GM23248 (cell line): ENCODE measurements around the gene USP36. TPM values are rescaled to one million over a fixed set of nuclear protein-coding genes. Genes with fewer than 3 reads are reported as not detected.

Experiments used
- DNase-seq: peaks from one replicate; pipeline ENCODE4 v3.0.0-alpha.2; 2015
- H2AFZ ChIP-seq: fragments of 200-600 bp; sonication (generic); 2 replicates; pipeline ENCODE4 v1.6.1; 2016; ENCODE audit warnings: antibody characterized with exemption
- H3F3A ChIP-seq: fragments of 200-600 bp; sonication (generic); 2 replicates; pipeline ENCODE4 v1.6.1; 2016; ENCODE audit warnings: mild to moderate bottlenecking, antibody characterized with exemption, mixed run types; ENCODE audit not compliant: insufficient read depth
- H3K27ac ChIP-seq: fragments of 200-600 bp; sonication (generic); 2 replicates; pipeline ENCODE4 v1.5.1; 2016; ENCODE audit warnings: mild to moderate bottlenecking
- H3K27me3 ChIP-seq: fragments of 200-600 bp; sonication (generic); replicated peaks from 2 replicates; pipeline ENCODE4 v1.6.1; 2016; ENCODE audit warnings: mild to moderate bottlenecking; ENCODE audit not compliant: insufficient read depth
- H3K36me3 ChIP-seq: fragments of 200-600 bp; sonication (generic); 2 replicates; pipeline ENCODE4 v1.6.1; 2016; ENCODE audit warnings: low read depth, mild to moderate bottlenecking
- H3K4me1 ChIP-seq: fragments of 200-600 bp; sonication (generic); 2 replicates; pipeline ENCODE4 v1.6.1; 2016; ENCODE audit warnings: mild to moderate bottlenecking; ENCODE audit not compliant: insufficient read depth
- H3K4me2 ChIP-seq: fragments of 200-600 bp; sonication (generic); one replicate; pipeline ENCODE4 v1.6.1; 2016; ENCODE audit warnings: mild to moderate bottlenecking; ENCODE audit not compliant: unreplicated experiment
- H3K4me3 ChIP-seq: fragments of 200-600 bp; sonication (generic); 2 replicates; pipeline ENCODE4 v1.5.1; 2016; ENCODE audit warnings: mild to moderate bottlenecking
- H3K79me2 ChIP-seq: fragments of 200-600 bp; sonication (generic); 2 replicates; pipeline ENCODE4 v1.6.1; 2016; ENCODE audit warnings: mild to moderate bottlenecking; ENCODE audit not compliant: insufficient read depth
- H3K9ac ChIP-seq: fragments of 200-600 bp; sonication (generic); 2 replicates; pipeline ENCODE4 v1.6.1; 2016; ENCODE audit warnings: mild to moderate bottlenecking
- H3K9me2 ChIP-seq: fragments of 200-600 bp; sonication (generic); 2 replicates; pipeline ENCODE4 v1.6.1; 2016; ENCODE audit warnings: mixed run types, mild to moderate bottlenecking, moderate library complexity; ENCODE audit not compliant: insufficient read depth
- H3K9me3 ChIP-seq: fragments of 200-600 bp; sonication (generic); one replicate; pipeline ENCODE4 v1.6.1; 2017; ENCODE audit warnings: low read depth
- H4K20me1 ChIP-seq: fragments of 200-600 bp; sonication (generic); 2 replicates; pipeline ENCODE4 v1.6.0; 2016; ENCODE audit not compliant: insufficient read depth
- EZH2 ChIP-seq: fragments of 200-600 bp; sonication (generic); IDR thresholded peaks from 2 replicates; pipeline ENCODE4 v1.6.1; 2018; ENCODE audit warnings: antibody characterized with exemption, mild to moderate bottlenecking; ENCODE audit not compliant: insufficient read depth, poor library complexity, severe bottlenecking
- EZH2phosphoT487 ChIP-seq: fragments of 200-600 bp; sonication (generic); IDR thresholded peaks from 2 replicates; pipeline ENCODE4 v1.6.1; 2018; ENCODE audit warnings: antibody characterized with exemption, moderate library complexity, mild to moderate bottlenecking, low read depth; ENCODE audit not compliant: insufficient read depth
- WGBS, 2 experiments: methylation state at CpG; one replicate each; pipeline ENCODE4 v1.1.6; 2015 to 2017; ENCODE audit warnings: low lambda C conversion rate in 2 of 2, low coverage in 1 of 2; ENCODE audit errors: missing lambda C conversion rate in 2 of 2; 5-methylcytosine and 5-hydroxymethylcytosine counted together
- in situ Hi-C: fragments of 300-500 bp; cut with MboI; formaldehyde crosslinking; loops from 2 replicates; pipeline ENCODE4 v1.15.0; 2020
- polyA plus RNA-seq: library from polyadenylated mRNA; unstranded; fragments of >200 nt; fragmentation: Nextera tagmentation; extraction: Ambion mirVana; gene quantifications from 2 replicates; pipeline ENCODE4 v1.2.1, GENCODE V29; 2016
- total RNA-seq: library from RNA; depleted of rRNA; stranded (reverse); fragments of >200 nt; shearing (Covaris generic); gene quantifications from 2 replicates; pipeline ENCODE4 v1.2.3, GENCODE V29; 2014

Gene USP36
- total and polyA plus RNA-seq, 2 experiments from 2014 or later = 19.9 to 30.2 TPM

- Histone ChIP-seq H3K27me3 (no peaks in the 10 kb centered on the region), H3K9me2 (no peaks in the 10 kb centered on the region), H3F3A (peaks cover 25% of the 10 kb centered on the region), H3K9me3 (no peaks in the 10 kb centered on the region), H3K4me1 (peaks cover 34% of the 10 kb centered on the region), H3K79me2 (no peaks in the 10 kb centered on the region), H3K4me2 (no peak overlapping the region), H3K4me3 (no peak overlapping the region), H3K36me3 (peaks cover 40% of the 10 kb centered on the region), H3K27ac (no peak overlapping the region), H3K9ac (no peak overlapping the region), H4K20me1 (no peaks in the 10 kb centered on the region), H2AFZ (no peak overlapping the region)
- DNase-seq = no peak
- TF ChIP-seq EZH2 (no peak), EZH2phosphoT487 (no peak)
- in situ Hi-C loops = loop anchor here (10.0 kb wide), 1 partner anchor 59 kb away; no protein-coding TSS in a partner anchor
- 87 to 93% methylated on average over 10 of the region's 10 CpGs for WGBS, 2 experiments
Observed at GRCh38 chr17:78793415-78793814, 47.2 kb downstream of the USP36 start.

GRCh38 chr17:78791840-78792709 is 48.5 kb downstream of the USP36 start:
- Histone ChIP-seq H3K4me2 (no peak overlapping the region), H3K27ac (no peak overlapping the region), H4K20me1 (no peaks in the 10 kb centered on the region), H2AFZ (no peak overlapping the region), H3K9ac (no peak overlapping the region; the same call in 1 of the 2 replicates), H3K79me2 (no peaks in the 10 kb centered on the region), H3K4me1 (peaks cover 27% of the 10 kb centered on the region), H3K27me3 (no peaks in the 10 kb centered on the region), H3K36me3 (peaks cover 32% of the 10 kb centered on the region), H3F3A (peaks cover 25% of the 10 kb centered on the region), H3K9me2 (no peaks in the 10 kb centered on the region), H3K9me3 (no peaks in the 10 kb centered on the region), H3K4me3 (no peak overlapping the region)
- WGBS, 2 experiments = 75 to 80% methylated on average over 11 of the region's 11 CpGs
- in situ Hi-C loops = loop anchor here (10.0 kb wide), 1 partner anchor 57 kb away; no protein-coding TSS in a partner anchor
- DNase-seq = no peak
- no peak for TF ChIP-seq EZH2phosphoT487
- no peak for TF ChIP-seq EZH2

- Histone ChIP-seq H3K36me3 (peaks cover 18% of the 10 kb centered on the region; the same call in 1 of the 2 replicates), H3K9ac (peak overlapping the region; percentile 64), H3K27ac (peak overlapping the region; percentile 77), H3K4me3 (no peak overlapping the region; the same call in 1 of the 2 replicates), H3K27me3 (no peaks in the 10 kb centered on the region), H4K20me1 (no peaks in the 10 kb centered on the region), H3K79me2 (no peaks in the 10 kb centered on the region), H3F3A (peaks cover 25% of the 10 kb centered on the region), H3K9me3 (no peaks in the 10 kb centered on the region), H3K4me1 (peaks cover 27% of the 10 kb centered on the region), H3K4me2 (peak overlapping the region; percentile 61), H2AFZ (no peak overlapping the region), H3K9me2 (no peaks in the 10 kb centered on the region)
- in situ Hi-C loops = loop anchor here (10.0 kb wide), 1 partner anchor 56 kb away; no protein-coding TSS in a partner anchor
- TF ChIP-seq EZH2phosphoT487 = no peak
- no peak for TF ChIP-seq EZH2
- no peak for DNase-seq
- WGBS, 2 experiments = 81 to 86% methylated on average over 4 of the region's 4 CpGs
Observed at GRCh38 chr17:78790552-78790951, 50.1 kb downstream of the USP36 start.

GRCh38 chr17:78789663-78790181 is 50.9 kb downstream of the USP36 start:
- in situ Hi-C loops = loop anchor here (10.0 kb wide), 1 partner anchor 55 kb away; no protein-coding TSS in a partner anchor
- H3K9ac ChIP-seq = peak overlapping the region; percentile 64
- peak overlapping the region; percentile 77 for H3K27ac ChIP-seq
- 7 to 12% methylated on average over 11 to 14 of the region's 14 CpGs for WGBS, 2 experiments
- peak overlapping the region; percentile 61 for H3K4me2 ChIP-seq
- DNase-seq = peak; percentile 82
- no peaks in the 10 kb centered on the region for H3K27me3 ChIP-seq
- TF ChIP-seq EZH2phosphoT487 (no peak), EZH2 (no peak)
- H3K9me2 ChIP-seq = no peaks in the 10 kb centered on the region
- peak overlapping the region; percentile 16 for H2AFZ ChIP-seq
- peaks cover 25% of the 10 kb centered on the region for H3F3A ChIP-seq
- H3K4me3 ChIP-seq = peak overlapping the region; percentile 35; the same call in 1 of the 2 replicates
- no peaks in the 10 kb centered on the region for H3K9me3 ChIP-seq
- peaks cover 12% of the 10 kb centered on the region; the same call in 1 of the 2 replicates for H3K36me3 ChIP-seq
- no peaks in the 10 kb centered on the region for H4K20me1 ChIP-seq
- no peaks in the 10 kb centered on the region for H3K79me2 ChIP-seq
- H3K4me1 ChIP-seq = peaks cover 27% of the 10 kb centered on the region
